Stimulated activated effector memory CD8-positive, alpha-beta T cell treated with anti-CD3 and anti-CD28 coated beads, Interleukin-12 subunit alpha, Interleukin-12 subunit beta, amount 100 ng/mL, for 72 hours (primary cell): Measurements from ENCODE around the gene AMBRA1.

Experiments used
- ATAC-seq: fragments of 150-1000 bp; cut with Tn5 transposase; 2 replicates; pipeline ENCODE4 v1.10.0; 2021
- DNase-seq, 2 donors: peaks; one replicate each; pipeline ENCODE4 v3.0.0; 2021 to 2022; ENCODE audit warnings: low spot score in 2 of 2
- H3K27ac Mint-ChIP-seq: one replicate; pipeline ENCODE4 v1.8.0; 2022; ENCODE audit warnings: mild to moderate bottlenecking, mixed read lengths
- H3K36me3 Mint-ChIP-seq: one replicate; pipeline ENCODE4 v1.8.0; 2022; ENCODE audit warnings: mild to moderate bottlenecking, mixed read lengths
- H3K4me1 Mint-ChIP-seq: one replicate; pipeline ENCODE4 v1.8.0; 2022; ENCODE audit warnings: mixed read lengths
- H3K4me3 Mint-ChIP-seq: one replicate; pipeline ENCODE4 v1.8.0; 2022; ENCODE audit warnings: mild to moderate bottlenecking, mixed read lengths
- H3K9me3 Mint-ChIP-seq: one replicate; pipeline ENCODE4 v1.8.0; 2022; ENCODE audit warnings: mixed read lengths

Gene AMBRA1

DNA sequence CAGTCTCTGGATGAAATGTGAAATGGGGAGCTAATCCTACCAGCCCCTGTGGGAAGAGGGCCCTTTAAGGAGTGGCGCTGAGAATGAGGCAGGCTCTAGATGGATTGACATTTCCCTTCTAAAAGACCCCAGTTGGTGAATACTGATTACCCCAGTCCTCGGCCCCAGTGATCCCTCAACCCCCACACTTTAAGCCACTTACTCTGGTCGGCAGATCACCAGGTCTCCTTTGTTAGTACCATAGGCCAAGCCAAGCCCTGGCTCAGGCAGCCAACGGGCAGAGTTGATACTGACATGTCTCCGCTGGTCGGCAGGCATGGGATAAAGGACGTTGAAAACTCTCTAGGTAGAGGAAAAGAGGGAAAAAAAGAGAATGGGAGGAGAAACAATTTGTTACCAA is 176.1 kb downstream of the AMBRA1 start:
- no peak overlapping the region for H3K27ac Mint-ChIP-seq
- H3K9me3 Mint-ChIP-seq: no peaks in the 10 kb centered on the region
- no peak overlapping the region for H3K4me3 Mint-ChIP-seq
- peaks cover 52% of the 10 kb centered on the region for H3K36me3 Mint-ChIP-seq
- H3K4me1 Mint-ChIP-seq: no peaks in the 10 kb centered on the region
- ATAC-seq (no peak), DNase-seq (no peak)

- ATAC-seq (no peak), DNase-seq (no peak)
- Mint-ChIP-seq H3K4me1 (no peaks in the 10 kb centered on the region), H3K9me3 (no peaks in the 10 kb centered on the region), H3K36me3 (peaks cover 48% of the 10 kb centered on the region), H3K4me3 (no peak overlapping the region), H3K27ac (no peak overlapping the region)
Observed at GRCh38 chr11:46414879-46415278, 178.9 kb downstream of the AMBRA1 start.

DNA sequence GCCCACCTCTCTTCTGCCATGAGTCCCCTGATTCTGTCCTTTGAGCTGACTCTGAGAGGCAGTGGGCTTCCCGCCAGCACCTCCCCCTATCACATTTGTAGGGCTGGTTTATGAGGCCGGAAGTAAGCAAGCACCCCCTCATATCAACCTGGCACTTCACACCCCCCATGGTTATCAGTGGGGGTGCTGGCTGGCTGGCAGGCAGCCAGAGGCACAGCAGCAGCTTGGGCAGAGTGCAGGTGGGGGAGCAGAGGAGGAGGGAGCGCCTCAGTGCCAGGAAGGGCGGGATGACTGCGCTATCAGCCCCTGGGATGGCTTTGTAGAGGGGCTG is 179.4 kb downstream of the AMBRA1 start:
- Mint-ChIP-seq H3K9me3 (no peaks in the 10 kb centered on the region), H3K4me3 (no peak overlapping the region), H3K4me1 (no peaks in the 10 kb centered on the region), H3K36me3 (peaks cover 53% of the 10 kb centered on the region), H3K27ac (no peak overlapping the region)
- ATAC-seq (no peak), DNase-seq (no peak)

GRCh38 chr11:46413760-46414465 is 179.9 kb downstream of the AMBRA1 start:
- H3K27ac Mint-ChIP-seq: no peak overlapping the region
- no peak for ATAC-seq
- no peak for DNase-seq
- H3K4me1 Mint-ChIP-seq: no peaks in the 10 kb centered on the region
- H3K9me3 Mint-ChIP-seq: no peaks in the 10 kb centered on the region
- no peak overlapping the region for H3K4me3 Mint-ChIP-seq
- peaks cover 57% of the 10 kb centered on the region for H3K36me3 Mint-ChIP-seq

DNA sequence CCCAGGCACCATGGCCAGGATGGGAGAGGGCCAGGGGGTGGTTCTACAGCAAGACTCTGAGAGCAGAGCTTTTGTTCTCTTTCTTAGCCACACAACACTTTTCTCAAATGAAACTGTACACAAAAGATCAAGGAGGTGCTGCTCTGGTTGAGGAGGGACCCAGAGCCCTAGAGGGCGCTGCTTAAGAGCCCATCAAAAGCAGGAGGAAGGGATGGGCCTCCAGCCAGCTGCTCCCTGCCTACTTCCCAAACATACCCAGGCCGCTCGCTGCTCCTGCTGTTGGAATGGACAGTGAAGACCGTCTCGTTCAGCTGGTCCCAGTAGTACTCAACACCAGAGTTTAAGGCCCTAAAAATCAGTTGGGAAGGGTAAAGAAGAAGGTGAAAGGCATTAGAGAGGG is 183.8 kb downstream of the AMBRA1 start:
- no peaks in the 10 kb centered on the region for H3K4me1 Mint-ChIP-seq
- DNase-seq (no peak), ATAC-seq (no peak)
- H3K27ac Mint-ChIP-seq: peak overlapping the region; percentile 85
- H3K4me3 Mint-ChIP-seq: no peak overlapping the region
- peaks cover 57% of the 10 kb centered on the region for H3K36me3 Mint-ChIP-seq
- H3K9me3 Mint-ChIP-seq: no peaks in the 10 kb centered on the region

- no peak for ATAC-seq
- no peaks in the 10 kb centered on the region for H3K4me1 Mint-ChIP-seq
- H3K36me3 Mint-ChIP-seq: peaks cover 57% of the 10 kb centered on the region
- DNase-seq: no peak
- H3K27ac Mint-ChIP-seq: no peak overlapping the region
- no peaks in the 10 kb centered on the region for H3K9me3 Mint-ChIP-seq
- no peak overlapping the region for H3K4me3 Mint-ChIP-seq
Observed at GRCh38 chr11:46408407-46408986, 185.3 kb downstream of the AMBRA1 start.

GRCh38 chr11:46407635-46408034 is 186.2 kb downstream of the AMBRA1 start:
- DNase-seq (no peak), ATAC-seq (no peak)
- no peak overlapping the region for H3K27ac Mint-ChIP-seq
- peaks cover 61% of the 10 kb centered on the region for H3K36me3 Mint-ChIP-seq
- no peaks in the 10 kb centered on the region for H3K4me1 Mint-ChIP-seq
- no peaks in the 10 kb centered on the region for H3K9me3 Mint-ChIP-seq
- no peak overlapping the region for H3K4me3 Mint-ChIP-seq

GRCh38 chr11:46404476-46405017 is 189.3 kb downstream of the AMBRA1 start:
- H3K4me1 Mint-ChIP-seq: no peaks in the 10 kb centered on the region
- no peak for DNase-seq
- ATAC-seq: no peak
- H3K9me3 Mint-ChIP-seq: no peaks in the 10 kb centered on the region
- peaks cover 57% of the 10 kb centered on the region for H3K36me3 Mint-ChIP-seq
- H3K27ac Mint-ChIP-seq: no peak overlapping the region
- no peak overlapping the region for H3K4me3 Mint-ChIP-seq

- no peak for ATAC-seq
- no peak for DNase-seq
- peaks cover 48% of the 10 kb centered on the region for H3K36me3 Mint-ChIP-seq
- no peaks in the 10 kb centered on the region for H3K9me3 Mint-ChIP-seq
- H3K4me1 Mint-ChIP-seq: no peaks in the 10 kb centered on the region
- no peak overlapping the region for H3K4me3 Mint-ChIP-seq
- H3K27ac Mint-ChIP-seq: no peak overlapping the region
Observed at GRCh38 chr11:46402957-46403902, 190.6 kb downstream of the AMBRA1 start.

- H3K4me3 Mint-ChIP-seq: no peak overlapping the region
- H3K4me1 Mint-ChIP-seq: peaks cover 9% of the 10 kb centered on the region
- peaks cover 22% of the 10 kb centered on the region for H3K36me3 Mint-ChIP-seq
- DNase-seq (no peak), ATAC-seq (no peak)
- H3K9me3 Mint-ChIP-seq: no peaks in the 10 kb centered on the region
- H3K27ac Mint-ChIP-seq: no peak overlapping the region
Observed at GRCh38 chr11:46397526-46397925, 196.3 kb downstream of the AMBRA1 start.

DNA sequence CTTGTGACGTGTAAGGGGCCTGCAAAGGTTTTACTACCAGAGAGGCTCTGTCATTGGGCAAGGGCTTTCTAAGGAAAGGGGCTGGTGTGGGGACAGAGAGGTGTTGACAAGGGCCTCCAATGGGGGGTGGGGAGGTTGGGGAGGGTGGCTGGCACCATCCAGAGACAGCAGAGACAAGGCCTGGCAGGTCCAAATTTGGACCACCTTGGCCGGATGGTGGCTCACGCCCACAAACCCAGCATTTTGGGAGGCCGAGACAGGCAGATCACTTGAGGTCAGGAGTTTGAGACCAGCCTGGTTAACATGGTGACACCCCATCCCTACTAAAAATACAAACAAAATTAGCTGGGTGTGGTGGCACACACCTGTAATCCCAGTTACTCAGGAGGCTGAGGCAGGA is 200.1 kb downstream of the AMBRA1 start:
- Mint-ChIP-seq H3K27ac (no peak overlapping the region), H3K4me1 (peaks cover 24% of the 10 kb centered on the region), H3K4me3 (no peak overlapping the region)

GRCh38 chr11:46393231-46393616 is 200.6 kb downstream of the AMBRA1 start:
- H3K27ac Mint-ChIP-seq: no peak overlapping the region
- H3K4me1 Mint-ChIP-seq: peaks cover 28% of the 10 kb centered on the region
- peak overlapping the region; percentile 74 for H3K4me3 Mint-ChIP-seq
- ATAC-seq (no peak), DNase-seq (no peak)
- H3K36me3 Mint-ChIP-seq: peaks cover 19% of the 10 kb centered on the region
- no peaks in the 10 kb centered on the region for H3K9me3 Mint-ChIP-seq

More for the DNA sequence above, 200.1 kb downstream of the AMBRA1 start:
- no peak for DNase-seq
- H3K9me3 Mint-ChIP-seq: no peaks in the 10 kb centered on the region
- H3K36me3 Mint-ChIP-seq: peaks cover 19% of the 10 kb centered on the region
- ATAC-seq: no peak

GRCh38 chr11:46392421-46393230 is 201.2 kb downstream of the AMBRA1 start:
- DNase-seq (peak; percentile 83 to 91), ATAC-seq (peak; percentile 83)
- peaks cover 34% of the 10 kb centered on the region for H3K4me1 Mint-ChIP-seq
- peak overlapping the region; percentile 74 for H3K4me3 Mint-ChIP-seq
- peaks cover 15% of the 10 kb centered on the region for H3K36me3 Mint-ChIP-seq
- H3K9me3 Mint-ChIP-seq: no peaks in the 10 kb centered on the region
- peak overlapping the region; percentile 56 for H3K27ac Mint-ChIP-seq

DNA sequence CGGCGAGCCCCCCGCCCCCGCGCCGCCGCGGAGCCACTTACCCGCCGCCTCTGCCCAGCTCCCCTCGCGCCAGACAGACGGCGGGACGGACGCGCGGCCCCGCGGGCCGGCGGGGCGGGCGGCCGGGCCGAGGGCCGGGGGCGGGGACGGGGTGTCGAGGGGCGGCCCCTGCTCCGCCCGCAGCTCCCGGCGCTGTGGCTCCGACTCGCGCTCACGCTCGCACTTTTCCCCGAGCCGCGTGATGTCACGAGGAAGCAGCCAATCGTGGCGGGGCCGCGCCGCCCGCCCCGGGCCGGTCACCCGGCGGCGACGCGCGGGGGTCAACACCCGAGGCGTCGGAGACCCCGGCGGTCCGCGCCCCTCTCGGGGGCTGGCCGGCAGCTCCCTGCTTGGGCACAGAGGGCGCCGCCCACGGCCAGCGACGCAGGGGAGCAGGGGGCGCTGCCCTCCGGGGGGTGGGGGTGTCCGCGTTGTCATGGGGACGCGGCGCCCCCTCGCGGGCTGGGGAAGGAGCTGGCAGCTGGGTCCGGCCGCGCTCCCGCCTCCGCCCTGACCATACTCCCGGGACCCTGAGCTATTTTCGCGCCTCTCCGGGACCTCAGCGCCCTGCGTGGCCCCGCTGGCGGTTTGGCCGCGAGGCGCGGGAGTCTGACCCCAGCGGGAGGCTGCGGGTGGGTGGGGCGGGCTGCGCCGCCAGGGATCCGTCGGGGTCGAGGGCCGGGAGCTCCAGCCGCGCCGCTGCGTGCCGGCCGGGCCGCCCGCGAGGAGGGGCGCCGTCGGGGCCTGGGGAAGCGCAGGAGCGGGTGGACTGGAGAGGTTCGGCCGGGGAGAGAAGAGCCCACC is 202.0 kb downstream of the AMBRA1 start, which contains the start of gene CHRM4:
Gene CHRM4, minus strand, starts transcription at position 199 of the 843 bp plus-strand sequence. CDS start 5,219 bp downstream, outside the sequence.
- Mint-ChIP-seq H3K9me3 (no peaks in the 10 kb centered on the region), H3K36me3 (peaks cover 11% of the 10 kb centered on the region), H3K4me1 (peaks cover 39% of the 10 kb centered on the region), H3K4me3 (peak within 1 kb of the TSS; percentile 74), H3K27ac (peak within 1 kb of the TSS; percentile 56)
- DNase-seq (peak in 1 of 2 donors; percentile 73), ATAC-seq (no peak)
